ENCODE measurements around the gene ZNF341.

DNA sequence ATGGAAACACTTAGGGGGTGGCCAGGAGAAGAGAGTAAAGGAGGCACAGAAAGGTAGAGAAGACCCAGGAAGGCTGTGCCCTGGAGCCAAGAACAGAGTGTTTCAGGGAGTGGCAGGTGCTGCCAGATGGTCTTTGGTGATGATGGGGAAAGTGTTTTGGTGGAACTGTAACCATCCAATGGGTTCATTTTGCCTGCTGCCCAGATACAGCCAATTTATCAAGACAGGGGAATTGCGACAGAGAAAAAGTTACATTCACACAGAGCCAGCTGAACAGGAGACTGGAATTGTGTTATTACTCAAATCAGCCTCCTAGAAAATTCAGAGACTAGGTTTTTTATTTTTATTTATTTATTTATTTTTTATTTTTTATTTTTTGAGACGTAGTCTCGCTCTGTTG is 5.2 kb downstream of the ZNF341 start:
- no peak for TF ChIP-seq POLR2A (IDR thresholded peaks at IDR 0.05)
- TF ChIP-seq CTCF (IDR thresholded peaks at IDR 0.05), result no peak
